Gastrocnemius medialis (tissue), 4 donors: ENCODE data around the gene GTSE1. TPM values are rescaled to one million over a fixed set of nuclear protein-coding genes. Genes with fewer than 3 reads are reported as not detected.

Source experiments
- ATAC-seq, 2 donors: fragments of 150-250 bp; one replicate each; pipeline ENCODE4 v1.9.1; 2016
- DNase-seq, 2 donors: peaks; one replicate each; pipeline ENCODE4 v3.0.0-alpha.2; 2019
- H3K27ac ChIP-seq, 4 donors: fragments of 200-600 bp; sonication (generic); 1 replicate in 1 of 4; 2 replicates in 3 of 4; pipeline ENCODE4 v1.5.1; 2016 to 2018; ENCODE audit warnings: mild to moderate bottlenecking in 2 of 4, moderate library complexity in 1 of 4
- H3K27me3 ChIP-seq, 3 donors: fragments of 200-600 bp; sonication (generic) in 2 of 3; 1 replicate in 1 of 3; 2 replicates in 2 of 3; pipeline versions ENCODE4 v1.5.1 to v1.6.0; 2016 to 2019; ENCODE audit warnings: mild to moderate bottlenecking in 1 of 3, moderate library complexity in 1 of 3
- H3K36me3 ChIP-seq, 2 donors: fragments of 200-600 bp; sonication (generic) in 1 of 2; one replicate each; pipeline ENCODE4 v1.5.1; 2017 to 2018
- H3K4me1 ChIP-seq, 2 donors: fragments of 200-600 bp; sonication (generic) in 1 of 2; one replicate each; pipeline ENCODE4 v1.5.1; 2016 to 2017; ENCODE audit warnings: mild to moderate bottlenecking in 2 of 2
- H3K4me3 ChIP-seq, 4 donors: fragments of 200-600 bp; sonication (generic) in 3 of 4; 1 replicate in 1 of 4; 2 replicates in 3 of 4; pipeline ENCODE4 v1.5.1; 2016 to 2019; ENCODE audit warnings: mild to moderate bottlenecking in 2 of 4
- H3K9me3 ChIP-seq, 3 donors: fragments of 200-600 bp; sonication (generic) in 2 of 3; 1 replicate in 1 of 3; 2 replicates in 2 of 3; pipeline ENCODE4 v1.5.1; 2016 to 2019
- POLR2A ChIP-seq, 2 donors: fragments of 450-650 bp; IDR thresholded peaks; one replicate each; pipeline ENCODE4 v1.6.1; 2017; ENCODE audit warnings: antibody characterized with exemption in 2 of 2, mild to moderate bottlenecking in 2 of 2, moderate library complexity in 2 of 2
- in situ Hi-C, 4 donors: fragments of 200-750 bp; cut with MboI; loops; one replicate each; pipeline versions ENCODE4 v1.15.0 to v1.8.0; 2017; ENCODE audit warnings: low sequenced_read_pairs in 4 of 4
- intact Hi-C: fragments of 100-400 bp; cut with DNase I; formaldehyde crosslinking; loops from one replicate; pipeline ENCODE4 v1.15.1; 2023; ENCODE audit warnings: low total_unique reads
- total RNA-seq, 4 donors: library from RNA; depleted of rRNA; stranded (reverse); fragments of >200 nt; gene quantifications; one replicate each; pipeline versions ENCODE4 v1.1.0 to v1.2.3, GENCODE V29; 2016
- TF ChIP-seq, protein P1 (sequence below), 5 experiments: fragments of 450-650 bp in 3 of 5; fragments of 200-600 bp in 2 of 5; sonication (generic) in 2 of 5; IDR thresholded peaks in 4 of 5; conservative IDR thresholded peaks in 1 of 5; 1 replicate in 4 of 5; 2 replicates in 1 of 5; pipeline ENCODE4 v1.5.1; 2016 to 2019; ENCODE audit warnings: antibody characterized with exemption in 5 of 5, mild to moderate bottlenecking in 3 of 5, moderate library complexity in 3 of 5

GTSE1 gene
- total RNA-seq, 4 donors from 2014 or later = 0.13 to 0.49 TPM; not detected in 2

DNA sequence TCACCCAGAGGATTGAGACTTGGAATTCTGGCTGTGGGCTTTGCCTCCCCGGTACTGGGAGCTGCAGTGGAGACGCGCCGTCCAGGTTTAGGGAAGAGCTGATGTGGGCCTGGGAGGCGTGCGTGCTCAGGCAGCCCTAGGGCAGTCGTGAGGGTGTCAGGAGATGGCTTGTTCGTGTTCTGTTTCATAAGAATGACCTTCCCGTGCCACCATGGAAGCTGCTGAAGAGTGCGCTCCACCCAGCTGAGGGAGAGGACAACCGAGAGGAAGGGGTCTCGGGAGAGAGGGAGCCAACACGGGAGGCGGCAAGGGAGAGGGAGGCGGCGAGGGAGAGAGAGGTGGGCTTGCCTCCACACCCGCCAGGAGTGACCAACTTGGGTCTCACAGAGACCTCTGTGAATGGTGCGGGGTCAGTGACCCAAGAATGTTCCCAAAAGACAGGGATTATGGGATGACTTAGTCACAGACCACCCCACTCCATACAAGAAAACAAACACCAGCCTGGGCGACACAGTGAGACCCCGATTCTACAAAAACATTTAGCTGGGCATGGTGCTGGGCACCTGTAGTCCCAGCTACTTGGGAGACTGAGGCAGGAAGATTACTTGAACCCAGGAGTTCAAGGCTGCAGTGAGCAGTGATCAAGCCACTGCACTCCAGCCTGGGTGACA is 24.2 kb downstream of the GTSE1 start:
- no peak for DNase-seq
- no peaks in the 10 kb centered on the region for H3K27me3 ChIP-seq
- intact Hi-C loops (no loop called here), in situ Hi-C loops (no loop called here)
- ATAC-seq = no peak
- H3K36me3 ChIP-seq = no peaks in the 10 kb centered on the region
- no peaks in the 10 kb centered on the region for H3K4me1 ChIP-seq
- no peak overlapping the region for H3K4me3 ChIP-seq
- TF ChIP-seq POLR2A (IDR thresholded peaks at IDR 0.05) = no peak
- TF ChIP-seq, protein P1, sequence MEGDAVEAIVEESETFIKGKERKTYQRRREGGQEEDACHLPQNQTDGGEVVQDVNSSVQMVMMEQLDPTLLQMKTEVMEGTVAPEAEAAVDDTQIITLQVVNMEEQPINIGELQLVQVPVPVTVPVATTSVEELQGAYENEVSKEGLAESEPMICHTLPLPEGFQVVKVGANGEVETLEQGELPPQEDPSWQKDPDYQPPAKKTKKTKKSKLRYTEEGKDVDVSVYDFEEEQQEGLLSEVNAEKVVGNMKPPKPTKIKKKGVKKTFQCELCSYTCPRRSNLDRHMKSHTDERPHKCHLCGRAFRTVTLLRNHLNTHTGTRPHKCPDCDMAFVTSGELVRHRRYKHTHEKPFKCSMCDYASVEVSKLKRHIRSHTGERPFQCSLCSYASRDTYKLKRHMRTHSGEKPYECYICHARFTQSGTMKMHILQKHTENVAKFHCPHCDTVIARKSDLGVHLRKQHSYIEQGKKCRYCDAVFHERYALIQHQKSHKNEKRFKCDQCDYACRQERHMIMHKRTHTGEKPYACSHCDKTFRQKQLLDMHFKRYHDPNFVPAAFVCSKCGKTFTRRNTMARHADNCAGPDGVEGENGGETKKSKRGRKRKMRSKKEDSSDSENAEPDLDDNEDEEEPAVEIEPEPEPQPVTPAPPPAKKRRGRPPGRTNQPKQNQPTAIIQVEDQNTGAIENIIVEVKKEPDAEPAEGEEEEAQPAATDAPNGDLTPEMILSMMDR (IDR thresholded peaks at IDR 0.05 in 4 of 5, conservative IDR thresholded peaks at IDR 0.05 in 1 of 5) = no peak
- no peak overlapping the region for H3K27ac ChIP-seq
- H3K9me3 ChIP-seq = no peaks in the 10 kb centered on the region

GRCh38 chr22:46322711-46323110 is 26.0 kb downstream of the GTSE1 start:
- DNase-seq (no peak), ATAC-seq (no peak)
- Histone ChIP-seq H3K4me1 (no peaks in the 10 kb centered on the region), H3K36me3 (no peaks in the 10 kb centered on the region), H3K4me3 (no peak overlapping the region), H3K27ac (no peak overlapping the region), H3K27me3 (no peaks in the 10 kb centered on the region), H3K9me3 (no peaks in the 10 kb centered on the region)
- in situ Hi-C loops = no loop called here
- TF ChIP-seq, protein P1 (IDR thresholded peaks at IDR 0.05 in 4 of 5, conservative IDR thresholded peaks at IDR 0.05 in 1 of 5) = no peak
- no peak for TF ChIP-seq POLR2A (IDR thresholded peaks at IDR 0.05)
- intact Hi-C loops = no loop called here

GRCh38 chr22:46323162-46323561 is 26.5 kb downstream of the GTSE1 start:
- in situ Hi-C loops = no loop called here
- no peak for DNase-seq
- H3K4me1 ChIP-seq = no peaks in the 10 kb centered on the region

DNA sequence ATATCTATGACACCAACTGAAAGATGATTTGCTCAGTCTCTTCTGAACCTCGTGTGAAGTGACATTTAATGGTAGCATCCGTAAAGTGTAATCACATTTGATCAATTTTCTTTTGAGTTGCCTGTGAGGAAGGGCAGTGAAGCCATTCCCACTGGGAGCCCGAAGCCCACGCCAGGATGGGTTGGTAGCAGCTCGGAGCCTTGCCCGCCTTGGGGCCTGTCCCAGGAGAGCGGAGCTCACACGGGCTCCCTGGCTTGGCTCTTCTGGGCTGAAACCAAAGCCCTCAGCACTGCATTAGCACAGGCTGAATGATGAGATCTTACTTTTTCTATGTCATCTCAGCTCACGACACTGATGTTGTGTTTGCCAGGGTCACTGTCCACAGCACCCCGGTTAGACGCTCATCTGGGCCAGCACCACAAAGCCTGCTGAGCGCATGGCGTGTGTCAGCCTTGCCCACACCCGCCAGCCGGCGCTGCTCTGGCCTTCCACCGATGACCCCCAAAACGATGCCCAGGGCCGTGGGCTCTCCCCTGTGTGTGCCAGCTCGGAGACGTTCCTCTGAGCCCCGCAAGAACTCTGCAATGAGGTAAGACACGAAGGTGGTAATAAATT is 29.5 kb downstream of the GTSE1 start:
- no peak for DNase-seq
- H3K36me3 ChIP-seq = no peaks in the 10 kb centered on the region
- no peak overlapping the region for H3K27ac ChIP-seq
- in situ Hi-C loops (no loop called here), intact Hi-C loops (no loop called here)
- TF ChIP-seq POLR2A (IDR thresholded peaks at IDR 0.05) = no peak
- TF ChIP-seq, protein P1 (IDR thresholded peaks at IDR 0.05 in 4 of 5, conservative IDR thresholded peaks at IDR 0.05 in 1 of 5) = no peak
- no peaks in the 10 kb centered on the region for H3K4me1 ChIP-seq
- no peaks in the 10 kb centered on the region for H3K27me3 ChIP-seq
- no peak for ATAC-seq
- H3K9me3 ChIP-seq = no peaks in the 10 kb centered on the region
- H3K4me3 ChIP-seq = no peak overlapping the region

More at GRCh38 chr22:46323162-46323561, 26.5 kb downstream of the GTSE1 start:
- no peak for ATAC-seq
- no peak for TF ChIP-seq POLR2A (IDR thresholded peaks at IDR 0.05)
- TF ChIP-seq, protein P1 (IDR thresholded peaks at IDR 0.05 in 4 of 5, conservative IDR thresholded peaks at IDR 0.05 in 1 of 5) = no peak
- no peak overlapping the region for H3K4me3 ChIP-seq
- intact Hi-C loops = no loop called here
- no peaks in the 10 kb centered on the region for H3K27me3 ChIP-seq
- no peak overlapping the region for H3K27ac ChIP-seq
- no peaks in the 10 kb centered on the region for H3K9me3 ChIP-seq
- no peaks in the 10 kb centered on the region for H3K36me3 ChIP-seq
